ENCODE data around the gene MAP3K3.

- TF ChIP-seq EZH2 (IDR thresholded peaks at IDR 0.05; ENCODE audit: borderline replicate concordance, low read length) (no peak), CTCF (conservative IDR thresholded peaks at IDR 0.05 in 1 of 2, IDR thresholded peaks at IDR 0.05 in 1 of 2; ENCODE audit: extremely low read depth in 1 of 2, insufficient read depth in 1 of 2, low read depth in 1 of 2, low read length in 2 of 2) (no peak)
Observed at GRCh38 chr17:63693411-63694113, 71.3 kb downstream of the MAP3K3 start.
